ENCODE results near the gene C9orf50. TPM values are rescaled to one million over a fixed set of nuclear protein-coding genes. Genes with fewer than 3 reads are reported as not detected.

Gene C9orf50
- total and polyA plus RNA-seq, 2 donors (not counting 1 experiment from before 2014, with no cell fraction given), result not detected

- no peak for ATAC-seq (ENCODE audit: low read depth)
- POLR2A ChIA-PET, result interaction anchor here (0.6 kb wide), 1 partner anchor 168 kb away, joined by 5 read pairs; no protein-coding TSS in a partner anchor
Measured at GRCh38 chr9:129587487-129588262, 33.2 kb downstream of the C9orf50 start.

More at GRCh38 chr9:129587487-129588262, 33.2 kb downstream of the C9orf50 start:
- Mint-ChIP-seq H3K9me3 (ENCODE audit: insufficient read depth) (no peaks in the 10 kb centered on the region), H3K4me3 (no peak overlapping the region), H3K27me3 (peaks cover 40% of the 10 kb centered on the region), H3K4me1 (peaks cover 6% of the 10 kb centered on the region), H3K27ac (no peak overlapping the region)
- Histone ChIP-seq H4K20me1 (ENCODE audit: control insufficient read depth, insufficient read depth, low read length, poor library complexity, severe bottlenecking) (no peaks in the 10 kb centered on the region), H2AFZ (ENCODE audit: insufficient read depth, low read depth, low read length, poor library complexity, severe bottlenecking) (no peak overlapping the region), H3K79me2 (ENCODE audit: control insufficient read depth, insufficient read depth, low read length) (no peaks in the 10 kb centered on the region), H3K4me2 (replicated peaks; ENCODE audit: low read depth, low read length, poor library complexity, severe bottlenecking) (no peak overlapping the region), H3K4me3 (ENCODE audit: control extremely low read depth in 1 of 5, extremely low read depth in 1 of 5, insufficient read depth in 1 of 5, low read depth in 2 of 5, low read length in 4 of 5) (no peak overlapping the region), H3K27ac (ENCODE audit: low read length in 2 of 2) (no peak overlapping the region), H3K4me1 (ENCODE audit: control insufficient read depth in 2 of 2, insufficient read depth in 2 of 2, low read length in 2 of 2) (peaks cover 4 to 6% of the 10 kb centered on the region in 2 donors), H3K27me3 (replicated peaks in 1 of 4; ENCODE audit: control extremely low read depth in 1 of 4, control insufficient read depth in 3 of 4, insufficient read depth in 4 of 4, low read length in 3 of 4) (no peaks in the 10 kb centered on the region), H3K9ac (ENCODE audit: low read length) (no peak overlapping the region), H3K9me3 (ENCODE audit: control extremely low read depth in 1 of 3, control insufficient read depth in 2 of 3, insufficient read depth in 1 of 3, low read length in 2 of 3) (peaks cover 0 to 3% (median 0%) of the 10 kb centered on the region in 3 donors), H3K36me3 (replicated peaks in 1 of 2; ENCODE audit: control extremely low read depth in 1 of 2, control insufficient read depth in 1 of 2, extremely low read depth in 1 of 2, insufficient read depth in 2 of 2, low read length in 1 of 2) (no peaks in the 10 kb centered on the region)
- TF ChIP-seq CTCF (IDR thresholded peaks at IDR 0.05) (no peak), EZH2 (IDR thresholded peaks at IDR 0.05; ENCODE audit: borderline replicate concordance, insufficient read depth, low read depth, low read length, poor library complexity, severe bottlenecking) (no peak)
- WGBS (ENCODE audit: insufficient coverage), result 86% methylated on average over 19 of the region's 23 CpGs
- DNase-seq, result no peak
- intact Hi-C loops (cut with micrococcal nuclease), result no loop called here
- CTCF ChIA-PET, result interaction anchor here (1.2 kb wide), 1 partner anchor 22 kb away, joined by 3 read pairs; no protein-coding TSS in a partner anchor

All from B cell (primary cell).